Measurements from ENCODE around the gene ELOVL6. TPM values are rescaled to one million over a fixed set of nuclear protein-coding genes. Genes with fewer than 3 reads are reported as not detected.

ELOVL6 gene
- total and polyA plus RNA-seq, 4 donors = 0.25 to 6.5 (median 2.7) TPM

GRCh38 chr4:110142461-110142860, 56.0 kb downstream of the ELOVL6 start:
- no peak for DNase-seq
- ATAC-seq (ENCODE audit: low FRiP score) = no peak

GRCh38 chr4:110139815-110140214, 58.6 kb downstream of the ELOVL6 start:
- intact Hi-C loops (cut with DNase I) = no loop called here
- 84% methylated on average over 3 of the region's 3 CpGs for WGBS, 2 donors
- H3K4me1 ChIP-seq (ENCODE audit: control insufficient read depth in 1 of 2, insufficient read depth in 2 of 2, low read length in 2 of 2) = no peaks in the 10 kb centered on the region
- ATAC-seq (ENCODE audit: low FRiP score) (no peak), DNase-seq (no peak)
- H3K27ac ChIP-seq (ENCODE audit: low read depth in 1 of 2, low read length in 2 of 2) = no peak overlapping the region
- no peak overlapping the region for H3K4me3 ChIP-seq (ENCODE audit: low read length in 2 of 2)
- no peaks in the 10 kb centered on the region for H3K9me3 ChIP-seq (ENCODE audit: control insufficient read depth, low read length)
- no peaks in the 10 kb centered on the region for H3K27me3 ChIP-seq (ENCODE audit: control insufficient read depth in 1 of 2, insufficient read depth in 2 of 2, low read length in 1 of 2)
- no peaks in the 10 kb centered on the region for H3K36me3 ChIP-seq (ENCODE audit: control insufficient read depth in 1 of 2, insufficient read depth in 2 of 2, low read length in 1 of 2)

More at GRCh38 chr4:110142461-110142860, 56.0 kb downstream of the ELOVL6 start:
- Histone ChIP-seq H3K4me1 (ENCODE audit: control insufficient read depth in 1 of 2, insufficient read depth in 2 of 2, low read length in 2 of 2) (no peaks in the 10 kb centered on the region), H3K27ac (ENCODE audit: low read depth in 1 of 2, low read length in 2 of 2) (no peak overlapping the region), H3K9me3 (ENCODE audit: control insufficient read depth, low read length) (no peaks in the 10 kb centered on the region), H3K4me3 (ENCODE audit: low read length in 2 of 2) (no peak overlapping the region), H3K27me3 (ENCODE audit: control insufficient read depth in 1 of 2, insufficient read depth in 2 of 2, low read length in 1 of 2) (no peaks in the 10 kb centered on the region), H3K36me3 (ENCODE audit: control insufficient read depth in 1 of 2, insufficient read depth in 2 of 2, low read length in 1 of 2) (no peaks in the 10 kb centered on the region)
- intact Hi-C loops (cut with DNase I) = no loop called here

GRCh38 chr4:110139111-110139510, 59.3 kb downstream of the ELOVL6 start:
- Histone ChIP-seq H3K4me1 (ENCODE audit: control insufficient read depth in 1 of 2, insufficient read depth in 2 of 2, low read length in 2 of 2) (no peaks in the 10 kb centered on the region), H3K36me3 (ENCODE audit: control insufficient read depth in 1 of 2, insufficient read depth in 2 of 2, low read length in 1 of 2) (no peaks in the 10 kb centered on the region), H3K27ac (ENCODE audit: low read depth in 1 of 2, low read length in 2 of 2) (no peak overlapping the region), H3K9me3 (ENCODE audit: control insufficient read depth, low read length) (no peaks in the 10 kb centered on the region), H3K4me3 (ENCODE audit: low read length in 2 of 2) (no peak overlapping the region), H3K27me3 (ENCODE audit: control insufficient read depth in 1 of 2, insufficient read depth in 2 of 2, low read length in 1 of 2) (no peaks in the 10 kb centered on the region)
- ATAC-seq (ENCODE audit: low FRiP score) (no peak), DNase-seq (no peak)
- intact Hi-C loops (cut with DNase I) = no loop called here
- WGBS, 2 donors = 4 to 13% methylated on average over 3 of the region's 3 CpGs

- Histone ChIP-seq H3K36me3 (ENCODE audit: control insufficient read depth in 1 of 2, insufficient read depth in 2 of 2, low read length in 1 of 2) (no peaks in the 10 kb centered on the region), H3K4me3 (ENCODE audit: low read length in 2 of 2) (no peak overlapping the region), H3K9me3 (ENCODE audit: control insufficient read depth, low read length) (no peaks in the 10 kb centered on the region), H3K4me1 (ENCODE audit: control insufficient read depth in 1 of 2, insufficient read depth in 2 of 2, low read length in 2 of 2) (no peaks in the 10 kb centered on the region), H3K27me3 (ENCODE audit: control insufficient read depth in 1 of 2, insufficient read depth in 2 of 2, low read length in 1 of 2) (no peaks in the 10 kb centered on the region), H3K27ac (ENCODE audit: low read depth in 1 of 2, low read length in 2 of 2) (no peak overlapping the region)
- DNase-seq (no peak), ATAC-seq (ENCODE audit: low FRiP score) (no peak)
- intact Hi-C loops (cut with DNase I) = no loop called here
- WGBS, 2 donors = 59 to 77% methylated on average over 1 of the region's 1 CpG
Observed at GRCh38 chr4:110138551-110138950, 59.9 kb downstream of the ELOVL6 start.

GRCh38 chr4:110137829-110138228, 60.6 kb downstream of the ELOVL6 start:
- Histone ChIP-seq H3K4me1 (ENCODE audit: control insufficient read depth in 1 of 2, insufficient read depth in 2 of 2, low read length in 2 of 2) (no peaks in the 10 kb centered on the region), H3K4me3 (ENCODE audit: low read length in 2 of 2) (no peak overlapping the region), H3K9me3 (ENCODE audit: control insufficient read depth, low read length) (no peaks in the 10 kb centered on the region), H3K27me3 (ENCODE audit: control insufficient read depth in 1 of 2, insufficient read depth in 2 of 2, low read length in 1 of 2) (no peaks in the 10 kb centered on the region), H3K36me3 (ENCODE audit: control insufficient read depth in 1 of 2, insufficient read depth in 2 of 2, low read length in 1 of 2) (no peaks in the 10 kb centered on the region), H3K27ac (ENCODE audit: low read depth in 1 of 2, low read length in 2 of 2) (no peak overlapping the region)
- DNase-seq (no peak), ATAC-seq (ENCODE audit: low FRiP score) (no peak)
- WGBS, 2 donors = 68 to 72% methylated on average over 1 of the region's 1 CpG
- intact Hi-C loops (cut with DNase I) = no loop called here

- H3K4me3 ChIP-seq (ENCODE audit: low read length in 2 of 2) = no peak overlapping the region
- no peaks in the 10 kb centered on the region for H3K36me3 ChIP-seq (ENCODE audit: control insufficient read depth in 1 of 2, insufficient read depth in 2 of 2, low read length in 1 of 2)
- H3K4me1 ChIP-seq (ENCODE audit: control insufficient read depth in 1 of 2, insufficient read depth in 2 of 2, low read length in 2 of 2) = no peaks in the 10 kb centered on the region
- ATAC-seq (ENCODE audit: low FRiP score) (no peak), DNase-seq (no peak)
- H3K27ac ChIP-seq (ENCODE audit: low read depth in 1 of 2, low read length in 2 of 2) = no peak overlapping the region
- H3K9me3 ChIP-seq (ENCODE audit: control insufficient read depth, low read length) = no peaks in the 10 kb centered on the region
- WGBS, 2 donors = 89 to 95% methylated on average over 1 of the region's 1 CpG
- intact Hi-C loops (cut with DNase I) = no loop called here
- H3K27me3 ChIP-seq (ENCODE audit: control insufficient read depth in 1 of 2, insufficient read depth in 2 of 2, low read length in 1 of 2) = no peaks in the 10 kb centered on the region
Observed at GRCh38 chr4:110135523-110135922, 62.9 kb downstream of the ELOVL6 start.

GRCh38 chr4:110135076-110135475, 63.3 kb downstream of the ELOVL6 start:
- no peaks in the 10 kb centered on the region for H3K27me3 ChIP-seq (ENCODE audit: control insufficient read depth in 1 of 2, insufficient read depth in 2 of 2, low read length in 1 of 2)
- DNase-seq = no peak
- ATAC-seq (ENCODE audit: low FRiP score) = no peak
- H3K9me3 ChIP-seq (ENCODE audit: control insufficient read depth, low read length) = no peaks in the 10 kb centered on the region
- no peaks in the 10 kb centered on the region for H3K4me1 ChIP-seq (ENCODE audit: control insufficient read depth in 1 of 2, insufficient read depth in 2 of 2, low read length in 2 of 2)
- intact Hi-C loops (cut with DNase I) = no loop called here
- H3K4me3 ChIP-seq (ENCODE audit: low read length in 2 of 2) = no peak overlapping the region
- 94% methylated on average over 2 of the region's 2 CpGs for WGBS, 2 donors
- H3K36me3 ChIP-seq (ENCODE audit: control insufficient read depth in 1 of 2, insufficient read depth in 2 of 2, low read length in 1 of 2) = no peaks in the 10 kb centered on the region
- H3K27ac ChIP-seq (ENCODE audit: low read depth in 1 of 2, low read length in 2 of 2) = no peak overlapping the region

- 97 to 98% methylated on average over 3 of the region's 3 CpGs for WGBS, 2 donors
Observed at GRCh38 chr4:110134269-110134869, 64.0 kb downstream of the ELOVL6 start.

GRCh38 chr4:110132816-110133719, 65.3 kb downstream of the ELOVL6 start:
- Histone ChIP-seq H3K4me3 (ENCODE audit: low read length in 2 of 2) (no peak overlapping the region), H3K36me3 (ENCODE audit: control insufficient read depth in 1 of 2, insufficient read depth in 2 of 2, low read length in 1 of 2) (no peaks in the 10 kb centered on the region), H3K4me1 (ENCODE audit: control insufficient read depth in 1 of 2, insufficient read depth in 2 of 2, low read length in 2 of 2) (no peaks in the 10 kb centered on the region), H3K27ac (ENCODE audit: low read depth in 1 of 2, low read length in 2 of 2) (no peak overlapping the region), H3K9me3 (ENCODE audit: control insufficient read depth, low read length) (no peaks in the 10 kb centered on the region), H3K27me3 (ENCODE audit: control insufficient read depth in 1 of 2, insufficient read depth in 2 of 2, low read length in 1 of 2) (no peaks in the 10 kb centered on the region)
- no peak for DNase-seq
- intact Hi-C loops (cut with DNase I) = no loop called here
- no peak for ATAC-seq (ENCODE audit: low FRiP score)
- 94 to 98% methylated on average over 6 of the region's 6 CpGs for WGBS, 2 donors

More at GRCh38 chr4:110134269-110134869, 64.0 kb downstream of the ELOVL6 start:
- DNase-seq (no peak), ATAC-seq (ENCODE audit: low FRiP score) (no peak)
- intact Hi-C loops (cut with DNase I) = no loop called here
- no peak overlapping the region for H3K4me3 ChIP-seq (ENCODE audit: low read length in 2 of 2)
- H3K9me3 ChIP-seq (ENCODE audit: control insufficient read depth, low read length) = no peaks in the 10 kb centered on the region
- H3K36me3 ChIP-seq (ENCODE audit: control insufficient read depth in 1 of 2, insufficient read depth in 2 of 2, low read length in 1 of 2) = no peaks in the 10 kb centered on the region
- no peaks in the 10 kb centered on the region for H3K27me3 ChIP-seq (ENCODE audit: control insufficient read depth in 1 of 2, insufficient read depth in 2 of 2, low read length in 1 of 2)
- H3K27ac ChIP-seq (ENCODE audit: low read depth in 1 of 2, low read length in 2 of 2) = no peak overlapping the region
- no peaks in the 10 kb centered on the region for H3K4me1 ChIP-seq (ENCODE audit: control insufficient read depth in 1 of 2, insufficient read depth in 2 of 2, low read length in 2 of 2)

All from aorta (tissue), 5 donors.